GM04504 (cell line): Measurements from ENCODE around the gene OR4K17.
"Not testable (repeated sequence)": the region's sequence is repeated elsewhere in the genome, so short reads cannot be mapped to it uniquely, and the experiment has no call there.

Experiments used
- DNase-seq: peaks from one replicate; pipeline ENCODE4 v3.0.0-alpha.2; 2012; ENCODE audit warnings: low read depth

The OR4K17 gene, protein sequence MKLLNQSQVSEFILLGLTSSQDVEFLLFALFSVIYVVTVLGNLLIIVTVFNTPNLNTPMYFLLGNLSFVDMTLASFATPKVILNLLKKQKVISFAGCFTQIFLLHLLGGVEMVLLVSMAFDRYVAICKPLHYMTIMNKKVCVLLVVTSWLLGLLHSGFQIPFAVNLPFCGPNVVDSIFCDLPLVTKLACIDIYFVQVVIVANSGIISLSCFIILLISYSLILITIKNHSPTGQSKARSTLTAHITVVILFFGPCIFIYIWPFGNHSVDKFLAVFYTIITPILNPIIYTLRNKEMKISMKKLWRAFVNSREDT

DNA sequence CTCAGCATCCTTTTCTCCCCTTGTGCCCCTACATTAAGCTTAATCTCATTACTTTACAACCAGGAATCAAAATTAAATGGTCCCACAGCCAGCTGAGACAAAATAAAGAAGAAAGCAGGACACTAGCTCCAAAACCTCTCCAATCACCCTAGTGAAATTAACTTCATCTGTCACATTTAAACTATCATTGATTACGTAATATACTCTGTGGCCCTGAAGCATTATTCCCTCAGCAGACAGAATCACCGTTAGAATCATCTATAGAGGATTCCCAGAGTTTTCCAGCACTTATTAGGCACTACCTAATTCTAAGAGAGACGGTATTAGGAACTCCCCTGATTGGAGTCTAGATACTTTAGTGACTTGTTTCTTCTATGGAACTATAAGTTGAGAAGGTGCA is at the start of gene OR4K17:
OR4K17 (plus strand) TSS at position 302 of the 400 bp plus-strand sequence. CDS start 6,761 bp downstream, outside the sequence.
- DNase-seq, result no peak

DNA sequence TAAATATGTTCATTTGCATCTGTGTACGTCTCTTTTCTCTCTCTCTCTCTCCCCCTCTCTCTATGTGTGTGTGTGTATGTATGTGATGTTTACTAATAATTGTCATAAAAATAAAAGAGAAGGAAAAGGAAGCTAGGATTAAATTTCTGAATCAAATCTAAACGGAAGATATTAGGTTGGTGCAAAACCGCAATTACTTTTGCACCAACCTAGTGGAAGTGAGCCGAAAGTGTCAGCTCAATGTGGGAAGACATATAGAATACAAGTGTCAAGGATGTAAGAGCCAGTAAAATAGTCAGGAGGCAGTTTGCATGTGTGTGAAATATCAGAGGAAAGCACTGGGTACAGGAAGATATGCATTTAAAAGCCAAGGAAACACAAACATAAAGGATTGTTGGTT is 18.5 kb upstream of the OR4K17 start:
- DNase-seq, result no peak

DNA sequence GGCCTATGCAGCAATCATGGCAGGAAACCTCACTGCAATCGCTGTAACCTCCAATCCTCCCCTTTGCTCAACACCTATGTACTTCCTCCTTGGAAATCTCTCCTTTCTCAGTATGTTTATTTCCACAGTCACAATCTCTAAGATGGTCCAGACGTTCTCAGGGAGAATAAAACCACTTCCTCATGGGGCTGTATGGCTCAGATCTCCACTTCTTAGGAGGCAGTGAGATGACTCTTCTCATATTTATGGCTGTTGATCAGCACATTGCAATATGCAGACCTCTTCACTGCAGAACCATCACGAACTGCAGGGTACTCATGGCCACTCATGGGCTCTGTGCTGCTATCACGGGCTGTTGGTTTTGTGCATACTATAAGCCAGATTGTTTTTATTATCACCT is 17.1 kb upstream of the OR4K17 start:
- DNase-seq, result no peak

DNA sequence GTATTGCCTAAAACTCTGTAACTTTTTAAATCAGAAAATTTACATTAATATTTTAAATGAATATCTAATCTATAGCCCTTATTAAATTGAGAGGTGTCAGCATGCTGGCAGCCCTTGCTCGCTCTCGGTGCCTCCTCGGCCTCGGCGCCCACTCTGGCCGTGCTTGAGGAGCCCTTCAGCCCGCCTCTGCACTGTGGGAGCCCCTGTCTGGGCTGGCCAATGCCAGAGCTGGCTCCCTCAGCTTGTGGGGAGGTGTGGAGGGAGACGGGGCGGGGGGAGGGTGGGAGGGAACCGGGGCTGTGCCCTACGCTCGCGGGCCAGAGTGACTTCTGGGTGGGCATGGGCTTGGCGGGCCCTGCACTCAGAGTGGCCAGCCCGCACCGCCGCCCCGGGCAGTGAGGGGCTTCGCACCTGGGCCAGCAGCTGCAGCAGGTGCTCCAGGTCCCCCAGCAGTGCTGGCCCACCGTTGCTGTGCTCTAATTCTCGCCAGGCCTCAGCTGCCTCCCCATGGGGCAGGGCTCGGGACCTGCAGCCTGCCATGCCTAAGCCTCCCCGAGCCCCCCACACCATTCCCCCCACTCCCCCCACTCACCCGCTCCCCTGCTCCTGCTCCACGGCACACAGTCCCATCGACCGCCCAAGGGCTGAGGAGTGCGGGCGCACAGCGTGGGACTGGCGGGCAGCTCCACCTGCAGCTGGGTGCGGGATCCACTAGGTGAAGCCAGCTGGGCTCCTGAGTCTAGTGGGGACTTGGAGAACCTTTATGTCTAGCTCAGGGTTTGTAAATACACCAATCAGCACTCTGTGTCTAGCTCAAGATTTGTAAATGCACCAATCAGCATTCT is 11.4 kb upstream of the OR4K17 start:
- DNase-seq, result not testable (repeated sequence)

DNA sequence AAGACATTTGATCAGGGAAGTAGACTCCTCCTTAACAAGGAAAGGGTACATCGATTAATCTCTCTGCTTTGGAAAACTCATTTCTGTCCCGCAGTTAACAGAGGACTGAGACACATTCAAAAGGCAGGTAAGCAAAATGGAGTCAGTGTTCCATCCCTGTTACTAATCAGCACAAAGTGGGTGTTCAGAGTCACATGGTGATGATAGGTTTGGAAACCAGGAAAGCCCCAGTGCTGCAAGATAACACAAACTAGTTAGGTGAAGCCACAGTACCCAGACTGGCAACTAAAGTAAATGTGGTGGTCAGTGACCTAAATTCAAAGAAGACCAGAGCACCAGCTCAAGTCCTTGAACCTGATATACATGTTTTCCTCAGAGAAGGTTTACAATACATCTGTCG is 1.8 kb downstream of the OR4K17 start:
- DNase-seq, result no peak

DNA sequence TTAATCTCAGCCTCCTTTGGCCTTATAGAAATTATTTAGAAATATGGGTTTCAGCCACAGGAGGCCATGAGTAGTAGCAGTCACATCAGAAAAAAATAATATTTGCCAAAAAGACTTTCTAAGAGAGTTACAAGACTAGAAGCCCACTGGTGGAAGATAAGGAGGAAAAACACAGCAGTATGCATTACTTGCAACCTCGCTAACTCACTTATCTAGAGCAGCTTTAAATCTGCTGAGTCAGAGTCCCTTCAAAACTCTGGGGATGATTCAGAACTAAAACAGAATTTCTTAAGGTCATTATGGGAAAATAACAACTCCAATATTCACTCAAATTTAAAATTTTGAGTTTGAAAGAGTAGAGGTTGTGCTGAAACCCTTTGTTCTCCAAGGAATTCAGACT is 6.2 kb downstream of the OR4K17 start:
- DNase-seq, result no peak

DNA sequence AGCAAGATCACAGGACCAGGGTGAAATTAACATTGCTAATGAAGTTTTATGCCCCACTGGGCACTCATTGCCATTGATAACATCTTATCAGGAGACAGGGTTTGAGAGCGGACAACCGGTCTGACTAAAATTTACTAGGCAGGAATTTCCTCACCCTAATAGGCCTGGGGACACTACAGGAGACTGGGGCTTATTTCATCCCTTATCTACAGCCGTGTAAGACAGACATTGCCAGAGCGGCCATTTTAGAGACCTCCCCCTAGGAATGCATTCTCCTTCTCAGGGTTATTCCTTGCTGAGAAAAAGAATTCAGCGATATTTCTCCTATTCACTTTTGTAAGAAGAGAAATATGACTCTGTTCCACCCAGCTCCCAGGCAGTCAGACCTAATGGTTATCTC is 8.3 kb downstream of the OR4K17 start:
- no peak for DNase-seq

DNA sequence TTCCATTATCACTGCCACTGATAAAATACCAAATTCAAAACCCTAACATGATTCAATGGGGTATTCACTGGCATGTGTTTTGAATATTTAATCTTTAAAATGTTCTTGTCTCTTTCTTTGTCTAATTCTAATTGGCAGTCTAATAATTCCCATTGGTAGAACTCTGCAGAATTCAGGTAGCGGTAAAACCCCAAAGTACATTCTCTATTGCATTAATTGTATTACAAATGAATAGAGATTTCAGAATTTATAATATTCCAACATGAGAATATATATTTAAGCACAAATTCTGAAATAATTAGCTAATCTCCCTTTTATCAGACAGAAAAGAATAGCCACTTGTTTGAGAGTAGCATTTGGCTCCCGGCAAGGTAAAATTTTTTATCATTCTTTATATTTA is 28.0 kb downstream of the OR4K17 start, which contains the start of gene OR4N5:
OR4N5 (plus strand) TSS at position 301 of the 400 bp plus-strand sequence. CDS start 4,916 bp downstream, outside the sequence.
- no peak for DNase-seq

DNA sequence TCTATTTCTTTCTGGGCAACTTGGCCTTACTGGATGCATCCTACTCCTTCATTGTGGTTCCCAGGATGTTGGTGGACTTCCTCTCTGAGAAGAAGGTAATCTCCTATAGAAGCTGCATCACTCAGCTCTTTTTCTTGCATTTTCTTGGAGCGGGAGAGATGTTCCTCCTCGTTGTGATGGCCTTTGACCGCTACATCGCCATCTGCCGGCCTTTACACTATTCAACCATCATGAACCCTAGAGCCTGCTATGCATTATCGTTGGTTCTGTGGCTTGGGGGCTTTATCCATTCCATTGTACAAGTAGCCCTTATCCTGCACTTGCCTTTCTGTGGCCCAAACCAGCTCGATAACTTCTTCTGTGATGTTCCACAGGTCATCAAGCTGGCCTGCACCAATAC is 33.4 kb downstream of the OR4K17 start:
- no peak for DNase-seq

DNA sequence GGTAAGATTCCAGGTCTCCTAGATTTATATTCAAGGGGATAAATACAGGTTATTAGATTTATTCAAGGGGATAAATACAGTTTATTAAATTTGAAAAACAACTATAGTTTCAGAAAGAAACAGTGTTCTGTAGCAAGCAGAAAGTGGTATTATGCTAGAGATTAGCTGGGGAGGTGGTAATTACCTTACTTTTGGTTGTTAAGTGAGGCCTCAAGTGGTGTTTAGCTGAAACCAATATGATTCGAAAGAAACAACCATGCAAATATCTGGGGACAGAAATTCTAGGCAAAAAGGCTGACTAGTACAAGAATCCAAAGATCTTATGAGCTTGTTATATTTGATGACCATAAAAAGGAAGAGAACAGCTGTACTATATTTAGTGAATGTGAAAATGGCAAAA is 34.3 kb downstream of the OR4K17 start:
- no peak for DNase-seq

DNA sequence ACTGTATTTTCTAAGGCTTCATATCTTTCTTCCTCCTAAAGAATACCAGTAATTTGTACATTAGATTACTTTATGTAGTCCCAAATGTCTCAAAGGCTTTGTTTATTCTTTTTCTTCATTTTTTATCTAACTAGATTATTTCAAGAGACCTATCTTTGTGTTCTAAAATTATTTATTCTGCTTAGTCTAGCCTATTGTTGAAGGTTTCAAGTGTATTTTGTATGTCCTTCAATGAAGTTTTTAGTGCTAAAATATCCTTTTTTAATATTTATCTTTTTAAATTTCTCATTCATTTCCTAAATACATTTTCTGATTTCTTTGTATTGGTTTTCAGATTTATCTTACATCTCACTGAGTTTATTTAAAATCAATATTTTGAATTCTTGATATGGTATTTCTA is 53.9 kb downstream of the OR4K17 start:
- no peak for DNase-seq

DNA sequence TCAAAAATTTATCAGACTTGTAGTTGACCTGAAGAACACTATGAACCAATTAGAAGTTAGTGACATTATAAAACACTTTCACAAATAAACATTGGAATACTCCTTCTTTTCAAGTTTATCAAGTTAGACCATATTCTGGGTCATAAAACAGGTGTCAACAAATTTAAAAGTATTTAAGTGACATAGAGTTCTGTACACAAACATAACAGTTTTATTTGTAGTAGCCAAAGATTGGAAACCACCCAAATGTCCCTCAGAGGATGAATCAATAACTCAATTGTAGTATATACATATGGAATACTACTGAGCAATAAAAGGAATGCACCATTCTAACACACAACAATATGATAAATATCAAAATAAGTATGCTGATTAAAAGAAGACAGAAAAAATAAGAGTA is 56.6 kb downstream of the OR4K17 start:
- no peak for DNase-seq

DNA sequence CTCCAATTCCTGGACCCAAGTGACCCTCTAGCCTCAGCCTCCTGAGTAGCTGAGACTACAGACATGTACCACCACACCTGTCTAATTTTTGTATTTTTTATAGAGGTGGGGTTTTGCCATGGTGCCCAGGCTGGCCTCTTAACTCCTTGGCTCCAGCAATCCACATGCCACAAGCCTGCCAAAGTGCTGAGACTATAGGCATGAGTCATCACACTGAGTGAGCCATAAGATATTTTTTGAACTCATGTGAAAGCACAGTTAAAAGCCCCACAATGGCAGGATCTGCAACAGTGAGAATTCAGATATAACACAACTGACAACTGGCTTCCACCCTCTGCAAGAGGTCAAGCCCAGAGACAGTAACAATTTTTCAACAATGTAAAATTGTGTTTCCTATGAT is 59.3 kb downstream of the OR4K17 start:
- DNase-seq, result peak; percentile 4
